ENCODE measurements around the gene YBX2.
"Not testable (repeated sequence)": the region's sequence is repeated elsewhere in the genome, so short reads cannot be mapped to it uniquely, and the experiment has no call there.

YBX2 gene

DNA sequence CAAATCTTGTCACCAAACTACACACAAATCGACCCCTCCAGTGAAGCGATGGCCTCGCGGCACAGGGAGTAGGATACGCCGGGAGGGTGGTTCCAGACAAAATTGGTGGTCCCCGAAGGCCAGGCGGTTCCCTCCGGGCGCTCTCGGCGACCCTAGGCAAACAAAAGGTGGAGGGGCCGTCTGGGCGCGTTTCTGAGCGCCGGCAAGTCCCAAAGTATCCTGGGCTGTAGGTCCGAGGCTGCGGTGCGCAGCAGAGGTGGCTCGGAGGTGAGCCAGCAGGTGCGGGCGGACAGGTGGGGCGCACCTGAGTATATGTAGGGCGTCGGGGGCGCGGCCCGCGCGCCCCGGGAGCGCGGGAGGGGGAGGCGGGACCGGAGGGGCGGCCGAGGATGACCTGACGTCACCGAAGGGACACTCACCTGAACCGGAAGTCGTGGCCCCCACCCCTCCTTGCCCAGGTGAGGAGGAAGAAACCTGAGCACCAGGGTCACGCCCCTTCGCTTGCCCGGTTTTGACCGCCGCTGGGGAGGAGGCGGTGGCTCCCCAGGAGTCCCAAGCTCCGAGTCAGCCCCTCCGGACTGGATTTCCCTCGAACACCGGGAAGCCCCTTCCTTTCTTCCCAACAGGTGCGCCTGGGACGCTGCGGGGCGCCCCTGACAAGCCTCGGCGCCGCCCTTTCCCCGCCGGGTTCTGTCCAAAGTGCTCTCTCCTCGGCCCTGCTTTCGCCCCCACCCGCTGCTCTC is 32.1 kb downstream of the YBX2 start, which contains the start of gene CLDN7:
TSS of gene CLDN7 (minus strand) at position 287 of the 743 bp plus-strand sequence. CDS start 435 bp downstream, outside the sequence.
- DNase-seq, result no peak

DNA sequence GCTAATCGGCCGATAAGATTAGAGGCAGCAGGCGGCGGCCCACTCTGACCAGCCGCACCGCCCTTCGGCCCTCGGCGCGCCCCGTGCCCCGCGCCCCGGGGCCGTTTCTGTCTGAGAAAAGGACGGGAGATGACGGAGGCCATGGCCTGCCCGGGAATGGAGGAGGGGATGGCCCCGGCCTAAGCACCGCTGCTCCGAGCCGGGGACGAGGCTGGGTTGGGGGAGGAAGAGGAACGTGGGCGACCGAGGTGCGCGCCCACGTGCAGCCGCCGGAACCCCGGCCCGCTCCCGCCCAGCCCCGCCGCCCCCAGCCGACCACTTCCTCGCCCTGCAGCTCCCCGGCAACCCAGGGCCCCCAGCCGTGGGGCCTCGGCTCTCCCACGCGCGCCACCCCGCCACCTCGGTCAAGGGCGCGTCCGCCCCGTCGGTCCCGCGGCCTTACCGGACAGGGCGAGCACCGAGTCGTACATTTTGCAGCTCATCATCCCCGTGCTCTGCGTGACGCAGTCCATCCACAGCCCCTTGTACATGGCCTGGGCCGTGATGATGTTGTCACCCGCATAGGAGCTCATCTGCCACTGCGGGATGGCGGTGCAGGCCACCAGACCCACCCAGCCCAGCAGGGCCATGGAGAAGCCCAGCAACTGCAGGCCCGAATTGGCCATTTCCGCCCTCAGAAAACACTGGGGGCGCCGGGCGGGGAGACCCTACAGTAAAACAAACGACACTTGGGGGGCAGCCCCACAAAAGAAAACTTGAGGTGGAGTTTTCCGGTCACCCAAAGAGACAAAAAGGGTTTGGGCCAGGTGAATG is 32.9 kb downstream of the YBX2 start:
- DNase-seq, result peak; percentile 14

DNA sequence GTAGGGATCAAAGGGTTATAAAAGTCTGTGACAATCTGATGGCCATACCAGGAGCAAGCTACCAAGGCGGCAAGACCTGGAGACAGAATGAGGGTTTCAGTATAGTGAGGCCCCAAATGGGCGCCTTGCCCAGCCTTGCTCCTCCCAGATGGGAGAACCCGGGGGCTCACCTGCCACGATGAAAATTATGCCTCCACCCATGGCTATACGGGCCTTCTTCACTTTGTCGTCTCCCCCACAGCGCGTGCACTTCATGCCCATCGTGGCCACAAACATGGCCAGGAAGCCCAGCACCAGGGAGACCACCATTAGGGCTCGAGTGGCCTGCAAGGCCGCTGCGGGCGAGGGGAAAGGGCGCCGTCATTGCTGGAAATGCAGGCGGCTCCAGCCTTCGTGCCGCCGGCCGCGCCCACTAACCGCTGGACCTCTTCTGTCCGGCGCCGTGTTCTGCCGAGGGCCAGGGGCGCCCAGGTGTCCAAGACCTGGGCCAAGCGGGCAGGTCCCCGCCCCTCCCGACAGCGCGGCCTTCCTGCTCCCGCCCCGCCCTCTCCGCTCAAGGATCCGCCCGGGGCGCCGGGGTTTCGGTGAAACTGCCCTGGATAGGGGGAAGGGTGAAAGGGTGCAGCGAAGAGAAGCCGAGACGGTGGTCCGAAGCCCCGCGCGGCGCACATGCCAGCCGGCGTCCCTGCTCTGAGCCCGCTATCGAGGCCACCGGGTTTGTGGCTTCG is 33.6 kb downstream of the YBX2 start:
- peak; percentile 58 for DNase-seq

- DNase-seq, result no peak
Observed at GRCh38 chr17:7260151-7260550, 34.3 kb downstream of the YBX2 start.

DNA sequence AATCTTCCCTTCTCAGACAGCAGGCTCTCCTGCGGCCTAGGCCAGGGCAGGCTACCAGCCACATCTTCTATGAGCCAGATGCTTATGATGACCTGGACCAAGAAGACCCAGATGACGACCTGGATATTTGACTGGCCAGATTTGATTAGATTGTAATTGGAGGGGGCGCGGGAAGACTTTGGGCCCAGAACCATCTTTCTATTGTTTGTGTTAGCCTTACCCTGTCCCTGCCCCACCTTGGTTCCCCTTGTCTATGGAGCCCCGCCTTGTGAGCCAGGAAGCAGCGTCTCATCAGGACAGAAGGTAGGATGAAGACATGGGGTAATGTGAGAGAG is 34.9 kb downstream of the YBX2 start:
- no peak for DNase-seq

DNA sequence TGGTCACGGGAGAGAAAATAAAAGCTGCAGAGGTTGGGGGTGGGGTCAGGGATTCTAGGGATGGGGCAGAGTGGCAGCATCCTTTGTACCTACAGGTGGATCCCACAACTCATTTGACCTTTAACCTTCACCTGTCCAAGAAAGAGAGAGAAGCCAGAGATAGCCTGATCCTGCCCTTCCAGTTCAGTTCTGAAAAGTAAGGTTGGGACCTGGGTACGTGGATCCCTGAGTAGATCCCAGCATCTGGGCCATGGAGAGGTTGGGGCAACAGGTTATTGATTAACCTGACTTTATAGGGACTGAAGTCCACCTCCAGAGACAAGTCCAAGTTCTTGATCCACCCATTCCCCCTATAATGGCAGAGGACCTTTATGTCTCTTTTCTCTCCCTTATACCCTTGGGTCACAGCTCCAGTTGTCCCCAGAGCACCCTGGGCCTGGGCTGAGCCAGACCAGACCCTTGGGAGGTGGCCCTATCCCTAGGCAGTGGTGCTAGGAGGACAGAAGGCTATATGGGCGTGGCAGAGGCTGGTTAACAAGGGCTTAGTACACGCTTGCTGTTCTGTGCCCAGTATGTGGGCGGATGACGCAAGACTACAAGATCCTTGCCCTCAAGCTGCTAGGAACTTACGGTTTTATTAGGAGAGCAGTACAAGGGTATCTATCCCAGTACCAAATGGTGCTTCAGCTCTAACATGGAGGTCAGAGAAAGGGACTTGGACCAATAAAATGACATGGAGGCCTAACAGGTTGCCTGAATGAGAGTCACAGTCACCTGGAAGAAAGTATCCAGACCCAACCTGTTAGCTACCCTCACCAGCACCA is 35.5 kb downstream of the YBX2 start:
- peak; percentile 63 for DNase-seq

GRCh38 chr17:7256766-7257456 is 37.5 kb downstream of the YBX2 start:
- DNase-seq, result no peak

GRCh38 chr17:7254511-7254910 is 39.9 kb downstream of the YBX2 start:
- no peak for DNase-seq

GRCh38 chr17:7253082-7253481 is 41.4 kb downstream of the YBX2 start:
- DNase-seq, result no peak

- peak; percentile 94 for DNase-seq
Observed at GRCh38 chr17:7252176-7253043, 42.0 kb downstream of the YBX2 start, which contains the start of gene ELP5. TSS of gene ELP5 (plus strand) at chr17:7252215. CDS start at chr17:7252551, 336 bp downstream.

DNA sequence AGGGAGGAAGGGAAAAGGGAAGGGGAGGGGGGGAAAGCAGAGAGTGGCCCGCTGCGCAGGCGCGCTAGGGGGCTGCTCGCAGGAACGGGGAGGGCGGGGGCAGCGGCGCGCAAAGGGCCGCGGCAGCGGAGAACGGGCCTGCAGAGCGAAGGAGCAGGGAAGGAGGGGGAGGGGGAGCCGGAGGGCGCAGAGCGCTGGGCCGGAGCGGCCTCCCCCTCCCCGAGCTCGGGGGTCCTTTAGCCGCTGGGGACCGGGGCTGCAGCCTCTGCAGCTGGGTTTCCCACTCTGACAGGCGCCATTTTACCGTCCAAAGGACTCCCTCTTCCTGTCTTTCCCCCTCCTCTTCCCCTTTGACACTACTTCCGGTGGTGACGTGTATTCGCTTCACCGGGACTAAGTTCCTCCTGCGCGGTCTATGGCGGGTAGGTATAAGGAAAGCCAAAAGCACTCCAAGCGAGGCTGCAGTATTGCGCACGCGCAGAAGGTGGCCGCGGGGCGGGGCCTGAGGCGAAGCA is 42.7 kb downstream of the YBX2 start, which contains the start of gene CTDNEP1:
TSS of gene CTDNEP1 (minus strand) at position 74 of the 515 bp plus-strand sequence. CDS start 438 bp downstream, outside the sequence.
- peak; percentile 100 for DNase-seq

DNA sequence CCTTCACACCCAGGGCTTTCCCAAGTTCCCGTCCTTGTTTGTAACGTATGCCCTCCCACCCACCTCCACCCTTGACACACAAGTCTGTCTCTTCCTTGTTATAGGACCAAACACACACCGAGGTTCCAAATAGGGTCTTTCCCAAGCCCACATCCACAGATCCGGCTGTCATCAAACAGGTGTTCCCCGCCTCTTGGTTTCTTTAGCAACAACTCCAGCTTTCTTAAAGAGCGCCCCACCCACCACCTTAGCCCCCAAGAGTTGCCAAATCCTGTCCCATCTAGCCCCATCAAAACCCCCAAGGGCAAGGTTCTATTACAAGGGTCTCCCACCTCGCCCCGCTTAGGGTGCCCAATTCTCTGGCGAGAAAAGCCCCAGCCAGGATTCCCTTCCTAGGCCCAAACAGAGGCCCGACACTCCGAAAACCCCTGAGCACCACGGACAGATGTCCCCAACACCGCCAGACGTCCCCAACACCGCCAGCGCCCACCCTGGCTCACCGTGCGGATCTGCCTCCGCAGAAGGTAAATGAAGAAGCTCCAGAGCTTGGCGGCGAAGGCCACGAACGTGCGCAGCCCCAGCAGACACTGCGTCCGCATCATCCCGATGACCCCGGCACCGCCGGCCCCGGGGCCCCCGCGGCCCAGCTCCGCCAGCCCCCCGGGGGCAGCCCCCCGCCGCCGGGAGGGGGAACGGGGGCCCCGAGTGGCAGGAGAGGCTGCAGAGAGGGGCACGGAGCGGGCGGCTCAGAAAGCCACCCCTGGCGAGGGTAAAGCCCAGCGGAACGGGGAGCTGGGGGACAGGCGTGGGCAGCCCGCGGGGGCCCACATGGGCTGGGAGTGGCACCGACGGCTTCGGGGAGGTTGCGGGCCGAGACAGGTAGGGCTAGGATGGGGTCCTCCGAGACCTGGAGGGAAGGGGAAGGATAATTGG is 43.5 kb downstream of the YBX2 start:
- no peak for DNase-seq

GRCh38 chr17:7249830-7250229 is 44.6 kb downstream of the YBX2 start:
- DNase-seq, result no peak

DNA sequence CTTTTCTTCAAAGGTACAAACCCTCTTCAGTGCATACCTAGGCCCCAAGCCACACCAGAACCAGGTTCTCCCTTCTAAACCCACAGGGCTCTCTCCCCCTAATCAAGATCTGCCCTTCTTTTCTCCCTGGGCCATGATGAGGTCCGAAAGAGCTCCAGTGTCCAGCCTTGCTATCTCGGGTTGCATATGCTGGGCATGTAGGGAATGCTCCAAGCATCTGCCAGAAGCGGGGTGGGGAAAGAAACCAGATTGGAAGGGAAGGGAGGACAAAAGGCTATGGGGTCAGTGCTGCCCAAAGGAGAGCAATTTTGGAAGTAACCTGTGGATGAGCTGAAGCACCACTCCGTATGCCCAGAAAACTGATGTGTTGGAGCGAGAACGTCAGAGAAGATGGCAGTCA is 45.2 kb downstream of the YBX2 start:
- no peak for DNase-seq

- no peak for DNase-seq
Observed at GRCh38 chr17:7248796-7249195, 45.6 kb downstream of the YBX2 start.

DNA sequence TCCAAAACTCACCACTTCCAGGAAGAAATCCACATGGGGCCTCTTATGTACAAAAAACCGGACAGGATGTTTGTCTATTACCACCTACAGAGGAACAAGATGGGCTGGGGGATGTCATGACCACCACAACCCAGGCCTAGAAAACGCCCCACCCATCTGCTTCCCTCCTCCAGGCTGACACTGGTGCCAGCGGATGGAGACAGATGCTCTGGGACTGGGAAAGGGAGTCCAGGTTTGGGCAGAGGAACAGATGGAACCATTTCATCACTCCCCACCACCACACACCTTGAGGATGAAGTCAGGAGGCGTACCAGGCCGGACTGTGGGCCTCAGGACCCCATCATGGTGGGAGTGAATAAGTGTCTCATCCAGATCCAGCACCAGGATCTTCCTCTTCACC is 47.7 kb downstream of the YBX2 start:
- DNase-seq, result no peak

GRCh38 chr17:7243838-7244237 is 50.6 kb downstream of the YBX2 start:
- not testable (repeated sequence) for DNase-seq

GRCh38 chr17:7243453-7243729 is 51.0 kb downstream of the YBX2 start:
- DNase-seq, result no peak

DNA sequence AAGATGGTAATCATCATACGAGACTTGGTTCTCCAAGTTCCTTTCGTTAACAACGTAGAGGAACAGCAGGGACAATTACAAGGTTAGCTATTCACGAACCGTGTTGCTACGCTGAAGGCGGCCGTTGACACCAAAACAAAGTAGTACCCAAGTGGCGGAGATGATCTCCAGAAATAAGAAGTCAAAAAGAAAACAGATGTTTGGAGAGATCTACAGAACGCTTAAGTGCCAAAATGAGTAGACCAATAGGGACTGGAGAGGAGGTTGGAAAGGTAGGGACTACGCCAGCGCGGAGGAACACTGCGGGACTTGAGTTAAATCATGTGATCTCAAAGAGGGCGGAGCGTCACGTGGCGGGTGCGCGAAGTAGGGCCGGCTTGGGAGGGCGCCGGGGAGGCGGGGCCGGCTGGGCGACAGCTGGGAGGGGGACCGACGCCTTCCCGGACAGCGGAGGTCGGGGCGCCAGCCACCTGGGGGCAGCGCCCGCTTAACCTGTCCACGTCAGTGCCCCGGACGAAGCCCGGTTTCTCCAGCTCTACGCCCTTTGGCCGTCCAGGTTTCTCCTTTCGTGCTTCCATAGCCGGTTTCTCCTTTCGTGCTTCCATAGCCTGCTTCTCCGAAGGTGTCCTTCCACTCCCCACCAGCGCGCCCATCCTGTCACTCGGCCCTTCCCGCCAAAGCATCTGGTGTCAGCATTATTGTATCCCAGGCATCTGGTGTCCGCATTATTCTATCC is 51.6 kb downstream of the YBX2 start:
- peak; percentile 96 for DNase-seq

Data from hematopoietic multipotent progenitor cell treated with erythropoietin and hydrocortisone succinate and interleukin-3 and kit ligand, for 8 days (in vitro differentiated cells).